Muscle of leg (tissue), 11 donors: ENCODE measurements around the gene WDR90. TPM values are rescaled to one million over a fixed set of nuclear protein-coding genes. Genes with fewer than 3 reads are reported as not detected.

ENCODE experiments used
- DNase-seq: peaks from one replicate; pipeline ENCODE4 v3.0.0; 2013
- H3K27ac ChIP-seq: one replicate; pipeline ENCODE4 v1.5.1; 2013; ENCODE audit warnings: mild to moderate bottlenecking, low read length, control low read depth
- H3K27me3 ChIP-seq: one replicate; pipeline ENCODE4 v1.6.1; 2013; ENCODE audit warnings: low read length; ENCODE audit not compliant: control insufficient read depth, insufficient read depth
- H3K36me3 ChIP-seq: one replicate; pipeline ENCODE4 v1.6.1; 2013; ENCODE audit warnings: low read length; ENCODE audit not compliant: control insufficient read depth, insufficient read depth
- H3K4me1 ChIP-seq: one replicate; pipeline ENCODE4 v1.6.1; 2013; ENCODE audit warnings: low read length; ENCODE audit not compliant: control insufficient read depth, insufficient read depth
- H3K4me3 ChIP-seq: one replicate; pipeline ENCODE4 v1.5.1; 2013; ENCODE audit warnings: low read length, control low read depth
- H3K9me3 ChIP-seq: replicated peaks from 2 replicates; pipeline ENCODE4 v1.6.1; 2013; ENCODE audit warnings: low read depth, low read length; ENCODE audit not compliant: control insufficient read depth
- WGBS: methylation state at CpG from one replicate; pipeline ENCODE4 v1.1.5; 2013; ENCODE audit warnings: missing lambda C conversion rate; ENCODE audit not compliant: insufficient coverage; 5-methylcytosine and 5-hydroxymethylcytosine counted together
- polyA plus RNA-seq, 8 donors: library from polyadenylated mRNA; unstranded; fragments of 120-200 nt; gene quantifications; one replicate each; pipeline versions ENCODE4 v1.2.1 to v1.2.3, GENCODE V29; 2013; ENCODE audit warnings: inconsistent platforms in 1 of 8, low replicate concordance in 1 of 8; ENCODE audit not compliant: insufficient read length in 8 of 8, insufficient read depth in 1 of 8
- total RNA-seq: library from RNA; stranded (reverse); fragments of 120-200 nt; gene quantifications from one replicate; pipeline ENCODE4 v1.2.4, GENCODE V29; 2013

Gene WDR90
- total and polyA plus RNA-seq, 9 donors, result 10.6 to 30.5 (median 20.0) TPM

DNA sequence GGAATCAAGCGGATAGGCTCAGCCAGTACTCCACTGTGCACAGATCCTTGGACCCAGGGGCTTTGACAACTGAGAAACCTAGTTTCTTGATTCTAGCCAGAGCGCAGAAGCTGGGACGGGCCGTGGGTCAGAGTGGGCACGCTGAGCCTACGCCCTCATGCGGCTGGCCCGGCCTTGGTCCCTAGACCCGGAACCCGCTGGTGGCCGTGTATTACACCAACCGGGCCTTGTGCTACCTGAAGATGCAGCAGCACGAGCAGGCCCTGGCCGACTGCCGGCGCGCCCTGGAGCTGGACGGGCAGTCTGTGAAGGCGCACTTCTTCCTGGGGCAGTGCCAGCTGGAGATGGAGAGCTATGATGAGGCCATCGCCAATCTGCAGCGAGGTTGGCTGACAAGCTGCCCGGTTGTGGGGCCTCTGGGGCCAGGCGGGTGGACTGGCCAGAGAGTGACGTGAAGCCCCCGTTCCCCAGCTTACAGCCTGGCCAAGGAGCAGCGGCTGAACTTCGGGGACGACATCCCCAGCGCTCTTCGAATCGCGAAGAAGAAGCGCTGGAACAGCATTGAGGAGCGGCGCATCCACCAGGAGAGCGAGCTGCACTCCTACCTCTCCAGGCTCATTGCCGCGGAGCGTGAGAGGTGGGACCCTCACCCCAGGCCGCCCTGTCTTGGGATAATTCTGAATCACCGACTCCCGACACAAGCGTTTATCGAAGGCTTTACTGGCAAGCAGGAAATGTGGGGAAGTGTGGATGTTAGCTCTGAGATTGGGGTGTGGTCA lies 32.0 kb downstream of the WDR90 start:
- DNase-seq, result no peak
- peak overlapping the region; percentile 62 for H3K27ac ChIP-seq
- H3K4me3 ChIP-seq, result peak overlapping the region; percentile 77
- H3K9me3 ChIP-seq, result no peaks in the 10 kb centered on the region
- H3K27me3 ChIP-seq, result peaks cover 17% of the 10 kb centered on the region
- peaks cover 35% of the 10 kb centered on the region for H3K36me3 ChIP-seq
- WGBS, result 43% methylated on average over 39 of the region's 44 CpGs
- H3K4me1 ChIP-seq, result peaks cover 44% of the 10 kb centered on the region

DNA sequence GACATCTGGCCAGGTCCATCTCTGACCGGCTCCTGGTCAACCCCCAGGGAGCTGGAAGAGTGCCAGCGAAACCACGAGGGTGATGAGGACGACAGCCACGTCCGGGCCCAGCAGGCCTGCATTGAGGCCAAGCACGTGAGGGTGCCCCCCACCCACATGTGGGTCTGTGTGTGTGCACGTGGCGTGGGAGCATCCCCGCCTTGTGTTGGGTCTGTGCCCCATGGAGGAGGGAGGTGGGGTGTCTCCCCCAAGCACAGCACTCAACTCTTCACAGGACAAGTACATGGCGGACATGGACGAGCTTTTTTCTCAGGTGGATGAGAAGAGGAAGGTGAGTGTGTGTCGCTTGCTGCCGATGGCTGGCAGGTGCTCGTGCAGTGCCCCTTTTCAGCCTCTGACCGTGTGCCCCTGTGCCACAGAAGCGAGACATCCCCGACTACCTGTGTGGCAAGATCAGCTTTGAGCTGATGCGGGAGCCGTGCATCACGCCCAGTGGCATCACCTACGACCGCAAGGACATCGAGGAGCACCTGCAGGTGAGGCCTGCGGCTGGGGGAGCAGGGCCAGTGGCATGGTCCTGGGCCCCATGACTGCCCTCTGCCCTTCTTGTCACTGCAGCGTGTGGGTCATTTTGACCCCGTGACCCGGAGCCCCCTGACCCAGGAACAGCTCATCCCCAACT lies 32.7 kb downstream of the WDR90 start:
- no peak for DNase-seq
- Histone ChIP-seq H3K36me3 (peaks cover 43% of the 10 kb centered on the region), H3K4me3 (no peak overlapping the region), H3K27ac (no peak overlapping the region), H3K27me3 (peaks cover 13% of the 10 kb centered on the region), H3K9me3 (no peaks in the 10 kb centered on the region), H3K4me1 (peaks cover 44% of the 10 kb centered on the region)
- WGBS, result 84% methylated on average over 19 of the region's 28 CpGs

DNA sequence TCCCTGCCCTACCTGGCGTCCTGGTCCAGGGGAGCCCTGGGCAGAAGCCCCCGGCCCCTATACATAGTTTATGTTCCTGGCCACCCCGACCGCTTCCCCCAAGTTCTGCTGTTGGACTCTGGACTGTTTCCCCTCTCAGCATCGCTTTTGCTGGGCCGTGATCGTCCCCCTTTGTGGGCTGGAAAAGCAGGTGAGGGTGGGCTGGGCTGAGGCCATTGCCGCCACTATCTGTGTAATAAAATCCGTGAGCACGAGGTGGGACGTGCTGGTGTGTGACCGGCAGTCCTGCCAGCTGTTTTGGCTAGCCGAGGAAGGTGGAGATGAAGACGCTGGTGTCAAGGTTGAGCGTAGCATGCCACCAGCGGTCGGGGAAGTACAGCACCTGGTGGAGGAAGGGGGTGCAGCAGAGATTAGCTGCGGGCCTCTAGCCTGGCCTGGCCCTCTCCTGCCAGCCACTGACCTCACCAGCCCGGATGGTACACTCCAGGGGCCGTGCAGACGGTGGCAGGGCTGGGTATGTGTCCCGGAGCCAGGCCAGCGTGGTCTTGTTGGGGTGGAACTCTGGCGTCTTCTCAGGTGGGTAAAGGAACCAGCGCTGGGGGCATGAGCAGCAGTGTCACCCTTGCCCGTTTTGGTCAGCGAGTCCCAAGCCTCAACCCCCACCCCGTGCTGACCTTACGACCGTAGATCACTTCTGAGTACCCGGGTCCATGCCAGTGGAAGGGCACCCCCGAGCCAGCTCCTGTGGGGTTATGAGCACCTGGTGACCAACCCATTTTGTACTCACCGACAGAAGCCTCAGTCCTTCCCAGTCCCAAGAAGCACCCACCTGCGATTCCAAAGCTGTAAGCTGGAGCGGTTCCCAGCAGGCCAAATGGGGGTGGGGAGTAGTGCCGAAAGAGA lies 33.6 kb downstream of the WDR90 start:
- Histone ChIP-seq H3K36me3 (peaks cover 50% of the 10 kb centered on the region), H3K4me3 (no peak overlapping the region), H3K9me3 (no peaks in the 10 kb centered on the region), H3K27ac (no peak overlapping the region), H3K4me1 (peaks cover 44% of the 10 kb centered on the region), H3K27me3 (peaks cover 5% of the 10 kb centered on the region)
- DNase-seq, result no peak
- 80% methylated on average over 35 of the region's 36 CpGs for WGBS

DNA sequence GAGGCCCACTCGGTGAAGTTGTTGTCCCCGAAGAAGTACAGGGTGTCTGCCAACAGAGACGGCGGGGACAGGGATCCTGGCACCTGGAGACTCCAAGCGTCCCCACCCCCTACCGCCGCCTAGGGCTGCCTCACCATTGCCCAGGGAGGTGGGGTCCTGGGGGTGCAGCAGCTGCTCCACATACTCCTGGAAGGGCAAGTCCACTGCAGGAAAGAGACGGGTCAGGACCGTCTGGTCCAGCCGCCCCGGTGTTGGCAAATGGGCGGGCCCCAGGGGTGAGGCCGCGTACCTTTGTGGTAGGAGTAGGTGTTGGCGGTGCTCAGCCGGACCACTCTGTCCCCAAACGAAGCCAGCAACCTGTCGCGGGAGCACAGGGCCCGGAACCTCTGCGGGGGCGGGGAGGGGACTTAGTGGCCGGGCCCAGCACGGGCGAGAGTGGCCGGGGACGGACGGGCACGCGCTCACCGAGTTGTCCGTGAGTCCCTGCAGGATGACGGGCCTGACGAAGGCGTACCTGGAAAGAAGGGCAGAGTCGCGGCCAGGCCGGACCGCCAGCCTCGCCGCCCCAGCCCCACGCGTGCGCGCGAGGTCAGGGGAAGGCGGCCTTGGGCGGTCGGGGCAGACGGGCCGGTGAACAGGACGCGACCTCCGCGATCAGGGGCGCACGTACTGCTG lies 34.4 kb downstream of the WDR90 start:
- Histone ChIP-seq H3K4me1 (peaks cover 44% of the 10 kb centered on the region), H3K36me3 (peaks cover 50% of the 10 kb centered on the region)

DNA sequence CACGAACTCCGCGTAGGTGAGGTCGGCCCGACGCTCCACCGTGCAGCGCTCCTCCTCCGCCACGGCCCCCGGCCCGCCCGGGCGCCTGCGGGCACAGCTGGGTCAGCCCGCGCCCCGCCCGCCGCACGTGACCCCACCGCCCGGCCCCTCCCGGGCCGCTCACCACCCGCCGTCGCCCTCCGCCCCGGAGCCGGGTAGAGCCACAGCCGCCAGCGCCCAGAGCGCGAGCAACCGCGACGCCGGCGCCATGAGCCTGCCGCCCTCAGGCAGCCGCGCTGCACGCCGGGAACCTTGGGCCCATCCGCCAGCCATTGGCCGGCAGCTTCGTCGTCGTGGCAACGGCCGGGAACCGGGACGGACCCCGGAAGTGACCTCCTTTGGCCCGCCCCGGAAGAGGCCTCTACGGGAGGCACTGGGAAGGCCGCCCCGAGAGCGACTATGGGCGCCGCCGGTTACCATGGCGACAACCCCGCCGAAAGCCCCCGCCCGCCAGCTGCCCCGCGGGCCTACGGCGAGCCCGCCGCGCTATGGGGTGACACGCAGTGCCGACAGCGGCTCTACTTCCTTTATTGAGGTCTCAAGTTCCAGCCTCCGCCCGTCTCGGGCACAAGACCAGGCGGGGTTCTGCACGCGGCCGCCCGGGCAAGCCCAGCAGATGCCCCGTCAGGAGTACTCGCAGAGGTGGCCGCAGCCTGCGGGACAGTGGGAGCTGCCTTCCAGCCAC lies 35.1 kb downstream of the WDR90 start, which contains the start of gene JMJD8:
Gene JMJD8, minus strand, starts transcription at position 264 of the 724 bp plus-strand sequence. Its CDS starts 15 bp downstream, at position 249.
- H3K4me1 ChIP-seq, result peaks cover 42% of the 10 kb centered on the region
- H3K27ac ChIP-seq, result peak within 1 kb of the TSS; percentile 42
- WGBS, result 3% methylated on average over 91 of the region's 91 CpGs
- peaks cover 50% of the 10 kb centered on the region for H3K36me3 ChIP-seq
- peak within 1 kb of the TSS; percentile 61 for H3K4me3 ChIP-seq
- H3K27me3 ChIP-seq, result no peaks in the 10 kb centered on the region
- peak; percentile 98 for DNase-seq
- H3K9me3 ChIP-seq, result no peaks in the 10 kb centered on the region

More for the DNA sequence above, 34.4 kb downstream of the WDR90 start:
- no peak for DNase-seq
- Histone ChIP-seq H3K9me3 (no peaks in the 10 kb centered on the region), H3K27ac (no peak overlapping the region), H3K4me3 (peak overlapping the region; percentile 61), H3K27me3 (no peaks in the 10 kb centered on the region)
- 4% methylated on average over 45 of the region's 57 CpGs for WGBS

DNA sequence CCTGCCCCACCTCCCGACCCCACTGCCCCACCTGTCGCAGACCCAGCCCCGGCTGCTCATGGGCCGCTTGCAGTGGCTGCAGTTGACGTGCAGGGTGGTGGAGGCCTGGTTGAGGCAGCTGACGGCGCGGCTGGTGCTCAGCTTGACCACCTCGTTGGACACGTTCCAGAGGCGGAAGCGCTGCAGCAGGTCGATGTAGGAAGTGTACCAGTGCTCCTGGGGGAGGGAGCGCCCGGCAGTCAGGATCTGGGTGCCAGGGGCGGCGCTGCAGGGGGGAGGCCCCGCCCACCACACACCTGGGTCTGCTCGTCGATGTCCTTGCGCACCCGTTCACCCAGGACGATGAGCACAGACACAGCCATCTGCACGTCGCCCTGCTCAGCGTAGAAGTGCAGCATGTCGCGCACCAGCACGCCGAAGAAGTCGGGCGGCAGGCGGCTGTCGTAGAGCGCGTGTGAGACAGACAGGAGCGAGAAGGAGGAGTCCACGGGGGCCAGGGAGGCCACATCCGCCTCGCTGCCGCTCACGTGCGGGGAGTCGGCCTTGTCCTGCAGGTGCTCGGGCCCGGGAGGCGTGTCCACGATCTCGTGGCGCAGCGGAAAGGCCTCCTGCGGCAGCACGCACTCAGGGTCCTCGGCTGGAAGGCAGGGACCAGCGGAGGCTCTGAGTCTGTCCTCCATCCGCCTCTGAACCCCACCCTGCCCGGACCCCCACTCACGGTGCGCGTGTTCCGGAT lies 36.0 kb downstream of the WDR90 start:
- Histone ChIP-seq H3K36me3 (peaks cover 50% of the 10 kb centered on the region), H3K9me3 (no peaks in the 10 kb centered on the region), H3K4me1 (peaks cover 45% of the 10 kb centered on the region), H3K27ac (no peak overlapping the region), H3K4me3 (peak overlapping the region; percentile 61), H3K27me3 (no peaks in the 10 kb centered on the region)
- peak; percentile 41 for DNase-seq
- WGBS, result 88% methylated on average over 61 of the region's 61 CpGs

DNA sequence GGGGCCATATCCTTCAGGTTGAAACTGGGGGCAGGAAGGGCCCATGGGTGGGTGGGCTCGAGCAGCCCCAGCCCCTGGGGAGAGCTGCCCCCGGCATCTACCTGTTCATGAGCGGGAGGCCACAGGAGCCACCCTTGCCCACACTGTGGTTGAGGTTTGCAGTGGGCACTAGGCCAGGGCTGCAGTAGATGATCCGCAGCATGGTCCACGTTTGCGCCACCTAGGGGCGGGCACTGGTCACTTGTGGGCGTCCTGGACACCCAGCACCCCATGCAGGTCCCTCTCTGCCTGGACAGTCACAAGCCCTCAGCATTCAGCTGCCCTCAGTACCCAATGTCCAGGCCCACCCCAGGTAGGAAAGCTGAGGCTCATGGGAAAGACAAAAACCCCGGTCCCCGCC lies 36.8 kb downstream of the WDR90 start:
- no peak overlapping the region for H3K4me3 ChIP-seq
- H3K4me1 ChIP-seq, result peaks cover 48% of the 10 kb centered on the region
- no peaks in the 10 kb centered on the region for H3K9me3 ChIP-seq
- no peak overlapping the region for H3K27ac ChIP-seq
- WGBS, result 72% methylated on average over 9 of the region's 10 CpGs
- no peak for DNase-seq
- H3K27me3 ChIP-seq, result peaks cover 3% of the 10 kb centered on the region
- peaks cover 50% of the 10 kb centered on the region for H3K36me3 ChIP-seq

DNA sequence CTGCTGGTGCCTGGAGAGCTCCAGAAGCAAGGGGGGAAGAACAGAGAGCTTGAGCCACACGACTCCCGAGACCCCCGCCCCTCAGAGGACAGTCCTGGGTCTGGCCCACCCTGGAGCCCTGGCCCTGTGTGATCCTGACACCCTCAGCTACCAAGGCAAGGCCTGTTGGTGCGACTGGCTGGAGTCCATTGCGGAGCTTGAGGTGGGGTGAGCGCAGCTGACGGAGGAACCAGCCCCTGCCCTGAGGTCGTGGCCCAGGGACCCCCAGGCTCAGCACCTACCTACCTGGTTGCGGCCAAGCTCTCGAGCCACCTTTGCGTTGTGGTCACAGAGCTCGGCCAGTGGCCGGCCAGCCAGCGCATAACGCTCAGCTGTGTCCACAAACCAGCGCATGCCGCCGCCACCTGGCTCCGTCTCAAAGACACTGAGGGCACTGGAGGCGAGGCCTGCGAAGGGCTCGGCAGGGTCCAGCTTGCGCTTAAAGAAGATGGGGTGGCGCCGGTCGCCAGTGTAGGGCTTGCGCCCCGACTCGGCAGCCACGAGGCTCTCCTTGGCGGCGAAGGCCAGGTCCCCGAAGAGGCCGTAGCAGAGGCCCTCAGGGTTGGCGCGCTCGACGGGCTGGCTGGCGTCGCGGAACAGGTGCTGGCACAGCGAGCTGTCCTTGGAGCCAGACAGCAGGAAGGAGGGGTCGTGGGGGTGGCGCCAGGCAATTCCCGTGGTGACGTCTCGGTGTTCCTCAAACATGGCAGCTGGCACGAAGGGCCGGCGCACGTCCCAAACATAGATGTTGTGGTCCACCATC lies 37.5 kb downstream of the WDR90 start:
- H3K27ac ChIP-seq, result no peak overlapping the region
- peaks cover 41% of the 10 kb centered on the region for H3K4me1 ChIP-seq
- H3K36me3 ChIP-seq, result peaks cover 45% of the 10 kb centered on the region
- 92% methylated on average over 51 of the region's 51 CpGs for WGBS
- H3K9me3 ChIP-seq, result no peaks in the 10 kb centered on the region
- H3K4me3 ChIP-seq, result no peak overlapping the region
- peaks cover 9% of the 10 kb centered on the region for H3K27me3 ChIP-seq
- DNase-seq, result no peak
